GM23248 (cell line): ENCODE measurements around the gene RAD51B.

ENCODE experiments used
- EZH2 ChIP-seq: fragments of 200-600 bp; sonication (generic); IDR thresholded peaks from 2 replicates; pipeline ENCODE4 v1.6.1; 2018; ENCODE audit warnings: antibody characterized with exemption, mild to moderate bottlenecking; ENCODE audit not compliant: insufficient read depth, poor library complexity, severe bottlenecking
- EZH2phosphoT487 ChIP-seq: fragments of 200-600 bp; sonication (generic); IDR thresholded peaks from 2 replicates; pipeline ENCODE4 v1.6.1; 2018; ENCODE audit warnings: antibody characterized with exemption, moderate library complexity, mild to moderate bottlenecking, low read depth; ENCODE audit not compliant: insufficient read depth

DNA sequence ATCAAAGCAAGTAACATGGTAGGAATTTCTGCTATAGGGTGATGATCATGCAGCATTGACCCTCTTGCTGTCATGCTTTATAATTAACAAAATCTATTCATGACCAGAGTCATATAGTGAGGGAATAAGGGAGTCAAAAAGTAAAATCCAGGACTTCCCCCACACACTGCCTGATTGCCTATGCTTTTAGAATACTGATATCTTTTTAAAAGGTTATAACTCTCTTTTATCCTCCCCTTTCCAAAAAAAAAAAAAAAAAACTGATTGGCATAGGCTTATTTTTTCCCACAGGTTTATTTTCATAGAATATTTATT is 921.9 kb downstream of the RAD51B start:
- TF ChIP-seq EZH2: no peak
- TF ChIP-seq EZH2phosphoT487: no peak
